Hepatocyte (in vitro differentiated cells): Measurements from ENCODE around the gene FILIP1. TPM values are rescaled to one million over a fixed set of nuclear protein-coding genes. Genes with fewer than 3 reads are reported as not detected.

Source experiments
- DNase-seq: peaks from one replicate; pipeline ENCODE4 v3.0.0-alpha.2; 2016; ENCODE audit warnings: low spot score
- H2AFZ ChIP-seq: fragments of 200-600 bp; sonication (generic); 2 replicates; pipeline ENCODE4 v1.6.0; 2016; ENCODE audit warnings: antibody characterized with exemption, mild to moderate bottlenecking
- H3K27ac ChIP-seq: fragments of 200-600 bp; sonication (generic); 2 replicates; pipeline ENCODE4 v1.5.1; 2016; ENCODE audit warnings: mild to moderate bottlenecking
- H3K27me3 ChIP-seq: fragments of 200-600 bp; sonication (generic); 2 replicates; pipeline ENCODE4 v1.6.1; 2016
- H3K36me3 ChIP-seq: fragments of 200-600 bp; sonication (generic); replicated peaks from 2 replicates; pipeline ENCODE4 v1.5.1; 2016; ENCODE audit warnings: low read depth; ENCODE audit not compliant: insufficient read depth
- H3K4me1 ChIP-seq: fragments of 200-600 bp; sonication (generic); 2 replicates; pipeline ENCODE4 v1.5.1; 2016; ENCODE audit warnings: mild to moderate bottlenecking, moderate library complexity; ENCODE audit not compliant: insufficient read depth
- H3K4me2 ChIP-seq: fragments of 200-600 bp; sonication (generic); 2 replicates; pipeline ENCODE4 v1.6.0; 2016
- H3K4me3 ChIP-seq: fragments of 200-600 bp; sonication (generic); 2 replicates; pipeline ENCODE4 v1.5.1; 2016; ENCODE audit warnings: mild to moderate bottlenecking
- H3K79me2 ChIP-seq: fragments of 200-600 bp; sonication (generic); 2 replicates; pipeline ENCODE4 v1.6.0; 2017; ENCODE audit warnings: mild to moderate bottlenecking
- H3K9me2 ChIP-seq: fragments of 200-600 bp; sonication (generic); replicated peaks from 2 replicates; pipeline ENCODE4 v1.6.0; 2017; ENCODE audit warnings: mild to moderate bottlenecking; ENCODE audit not compliant: insufficient read depth
- H3K9me3 ChIP-seq: fragments of 200-600 bp; sonication (generic); 2 replicates; pipeline ENCODE4 v1.5.1; 2016; ENCODE audit warnings: low read depth, mild to moderate bottlenecking
- H4K20me1 ChIP-seq: fragments of 200-600 bp; sonication (generic); 2 replicates; pipeline ENCODE4 v1.6.0; 2016; ENCODE audit warnings: mild to moderate bottlenecking; ENCODE audit not compliant: insufficient read depth, poor library complexity, severe bottlenecking
- EZH2 ChIP-seq: fragments of 200-600 bp; sonication (generic); IDR thresholded peaks from 2 replicates; pipeline ENCODE4 v1.6.1; 2016; ENCODE audit warnings: antibody characterized with exemption, mild to moderate bottlenecking, borderline replicate concordance
- EZH2phosphoT487 ChIP-seq: fragments of 200-600 bp; sonication (generic); IDR thresholded peaks from one replicate; pipeline ENCODE4 v1.6.1; 2018; ENCODE audit warnings: antibody characterized with exemption, mild to moderate bottlenecking, low read depth, moderate library complexity; ENCODE audit not compliant: unreplicated experiment, severe bottlenecking
- WGBS: methylation state at CpG from one replicate; pipeline ENCODE4 v1.1.6; 2016; ENCODE audit warnings: low lambda C conversion rate; ENCODE audit errors: missing lambda C conversion rate; 5-methylcytosine and 5-hydroxymethylcytosine counted together
- polyA plus RNA-seq: library from polyadenylated mRNA; unstranded; fragments of >200 nt; fragmentation: Nextera tagmentation; extraction: Ambion mirVana; gene quantifications from 2 replicates; pipeline ENCODE4 v1.2.1, GENCODE V29; 2016
- total RNA-seq: library from RNA; depleted of rRNA; stranded (reverse); fragments of >200 nt; gene quantifications from 2 replicates; pipeline ENCODE4 v1.2.3, GENCODE V29; 2014
- TF ChIP-seq, protein P1 (sequence below): fragments of 200-600 bp; sonication (generic); IDR thresholded peaks from 2 replicates; pipeline ENCODE4 v1.5.1; 2016; ENCODE audit warnings: antibody characterized with exemption, mild to moderate bottlenecking; ENCODE audit not compliant: poor library complexity

The FILIP1 gene
- total and polyA plus RNA-seq, 2 experiments from 2014 or later, result 4.1 to 6.0 TPM

DNA sequence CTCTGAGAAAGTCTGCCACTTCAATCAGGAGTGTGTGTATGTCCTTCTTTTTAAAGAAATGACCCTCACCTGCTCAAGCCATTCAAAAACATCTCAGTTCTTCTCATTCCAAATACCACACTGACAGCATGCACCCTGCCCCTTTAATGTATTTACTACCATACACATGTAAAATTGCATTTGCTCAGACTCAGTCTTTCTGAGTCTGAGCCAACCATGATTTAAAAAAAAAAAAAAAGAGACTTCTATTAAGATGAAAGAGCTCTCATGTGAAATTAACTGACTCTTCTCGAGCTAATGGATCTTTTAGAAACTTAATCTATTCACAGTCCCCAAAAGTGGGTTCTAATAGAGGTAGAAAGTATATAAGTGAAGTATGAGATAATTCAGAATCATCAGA, 1.4 kb upstream of the FILIP1 start:
- H4K20me1 ChIP-seq, result no peaks in the 10 kb centered on the region
- no peaks in the 10 kb centered on the region for H3K4me1 ChIP-seq
- H3K27me3 ChIP-seq, result no peaks in the 10 kb centered on the region
- DNase-seq, result no peak
- no peak overlapping the region for H3K27ac ChIP-seq
- no peak overlapping the region for H3K4me2 ChIP-seq
- no peaks in the 10 kb centered on the region for H3K36me3 ChIP-seq
- WGBS, result 78% methylated on average over 1 of the region's 1 CpG
- H3K9me3 ChIP-seq, result no peaks in the 10 kb centered on the region
- no peak overlapping the region for H3K4me3 ChIP-seq
- no peak overlapping the region for H2AFZ ChIP-seq
- peaks cover 2% of the 10 kb centered on the region for H3K79me2 ChIP-seq
- TF ChIP-seq, protein P1, sequence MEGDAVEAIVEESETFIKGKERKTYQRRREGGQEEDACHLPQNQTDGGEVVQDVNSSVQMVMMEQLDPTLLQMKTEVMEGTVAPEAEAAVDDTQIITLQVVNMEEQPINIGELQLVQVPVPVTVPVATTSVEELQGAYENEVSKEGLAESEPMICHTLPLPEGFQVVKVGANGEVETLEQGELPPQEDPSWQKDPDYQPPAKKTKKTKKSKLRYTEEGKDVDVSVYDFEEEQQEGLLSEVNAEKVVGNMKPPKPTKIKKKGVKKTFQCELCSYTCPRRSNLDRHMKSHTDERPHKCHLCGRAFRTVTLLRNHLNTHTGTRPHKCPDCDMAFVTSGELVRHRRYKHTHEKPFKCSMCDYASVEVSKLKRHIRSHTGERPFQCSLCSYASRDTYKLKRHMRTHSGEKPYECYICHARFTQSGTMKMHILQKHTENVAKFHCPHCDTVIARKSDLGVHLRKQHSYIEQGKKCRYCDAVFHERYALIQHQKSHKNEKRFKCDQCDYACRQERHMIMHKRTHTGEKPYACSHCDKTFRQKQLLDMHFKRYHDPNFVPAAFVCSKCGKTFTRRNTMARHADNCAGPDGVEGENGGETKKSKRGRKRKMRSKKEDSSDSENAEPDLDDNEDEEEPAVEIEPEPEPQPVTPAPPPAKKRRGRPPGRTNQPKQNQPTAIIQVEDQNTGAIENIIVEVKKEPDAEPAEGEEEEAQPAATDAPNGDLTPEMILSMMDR, result no peak
- TF ChIP-seq EZH2 (no peak), EZH2phosphoT487 (no peak)
- H3K9me2 ChIP-seq, result no peaks in the 10 kb centered on the region

- Histone ChIP-seq H3K79me2 (peaks cover 2% of the 10 kb centered on the region), H3K4me1 (no peaks in the 10 kb centered on the region), H4K20me1 (no peaks in the 10 kb centered on the region), H3K9me2 (no peaks in the 10 kb centered on the region), H3K4me3 (no peak overlapping the region), H3K9me3 (no peaks in the 10 kb centered on the region), H2AFZ (no peak overlapping the region), H3K4me2 (peak overlapping the region; percentile 68), H3K36me3 (no peaks in the 10 kb centered on the region), H3K27me3 (no peaks in the 10 kb centered on the region), H3K27ac (peak overlapping the region; percentile 25)
- DNase-seq, result no peak
- TF ChIP-seq, protein P1, result no peak
- TF ChIP-seq EZH2 (no peak), EZH2phosphoT487 (no peak)
- WGBS, result 62% methylated on average over 4 of the region's 4 CpGs
Observed at GRCh38 chr6:75494290-75494689, 690 bp upstream of the FILIP1 start.

GRCh38 chr6:75492386-75493153, 1.0 kb downstream of the FILIP1 start:
- H3K4me2 ChIP-seq, result peak overlapping the region; percentile 68
- peak overlapping the region; percentile 74 for H3K27ac ChIP-seq
- 68% methylated on average over 3 of the region's 3 CpGs for WGBS

More at GRCh38 chr6:75492386-75493153, 1.0 kb downstream of the FILIP1 start:
- DNase-seq, result no peak
- TF ChIP-seq, protein P1, result no peak
- TF ChIP-seq EZH2phosphoT487, result no peak
- no peak for TF ChIP-seq EZH2
- Histone ChIP-seq H3K9me2 (no peaks in the 10 kb centered on the region), H3K27me3 (no peaks in the 10 kb centered on the region), H4K20me1 (no peaks in the 10 kb centered on the region), H3K79me2 (peaks cover 2% of the 10 kb centered on the region), H3K4me1 (peaks cover 3% of the 10 kb centered on the region), H2AFZ (no peak overlapping the region), H3K36me3 (no peaks in the 10 kb centered on the region), H3K9me3 (no peaks in the 10 kb centered on the region), H3K4me3 (peak overlapping the region; percentile 9)
